ENCODE data around the gene MAT2A.

DNA sequence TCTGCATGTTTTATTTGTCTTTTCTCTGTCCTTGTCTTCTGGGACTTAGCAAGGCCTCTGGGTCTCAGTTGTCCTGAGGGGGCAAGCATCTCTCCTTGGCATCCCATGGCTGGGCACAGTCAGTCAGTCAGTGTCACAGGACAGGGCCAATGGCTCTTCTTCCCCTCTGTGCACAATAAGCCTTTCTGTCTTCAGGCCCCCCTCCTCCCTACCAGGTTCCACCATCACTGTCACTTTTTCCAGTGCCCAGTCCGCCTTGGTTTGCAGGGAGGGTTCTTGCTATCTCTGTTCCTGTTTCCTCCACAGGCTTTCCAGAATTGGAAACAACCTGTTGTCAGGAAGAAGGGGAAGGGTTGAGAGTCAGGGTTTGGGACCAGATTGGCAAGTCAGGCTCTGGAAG is 43.5 kb downstream of the MAT2A start:
- no peak for TF ChIP-seq EP300 (IDR thresholded peaks at IDR 0.05; ENCODE audit: low read length)
- TF ChIP-seq, protein P1, sequence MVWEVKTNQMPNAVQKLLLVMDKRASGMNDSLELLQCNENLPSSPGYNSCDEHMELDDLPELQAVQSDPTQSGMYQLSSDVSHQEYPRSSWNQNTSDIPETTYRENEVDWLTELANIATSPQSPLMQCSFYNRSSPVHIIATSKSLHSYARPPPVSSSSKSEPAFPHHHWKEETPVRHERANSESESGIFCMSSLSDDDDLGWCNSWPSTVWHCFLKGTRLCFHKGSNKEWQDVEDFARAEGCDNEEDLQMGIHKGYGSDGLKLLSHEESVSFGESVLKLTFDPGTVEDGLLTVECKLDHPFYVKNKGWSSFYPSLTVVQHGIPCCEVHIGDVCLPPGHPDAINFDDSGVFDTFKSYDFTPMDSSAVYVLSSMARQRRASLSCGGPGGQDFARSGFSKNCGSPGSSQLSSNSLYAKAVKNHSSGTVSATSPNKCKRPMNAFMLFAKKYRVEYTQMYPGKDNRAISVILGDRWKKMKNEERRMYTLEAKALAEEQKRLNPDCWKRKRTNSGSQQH (CRISPR knock-in tag; IDR thresholded peaks at IDR 0.05): no peak
- no peak for TF ChIP-seq EZH2 (IDR thresholded peaks at IDR 0.05; ENCODE audit: borderline replicate concordance, low read depth, low read length)
- TF ChIP-seq, protein P2, sequence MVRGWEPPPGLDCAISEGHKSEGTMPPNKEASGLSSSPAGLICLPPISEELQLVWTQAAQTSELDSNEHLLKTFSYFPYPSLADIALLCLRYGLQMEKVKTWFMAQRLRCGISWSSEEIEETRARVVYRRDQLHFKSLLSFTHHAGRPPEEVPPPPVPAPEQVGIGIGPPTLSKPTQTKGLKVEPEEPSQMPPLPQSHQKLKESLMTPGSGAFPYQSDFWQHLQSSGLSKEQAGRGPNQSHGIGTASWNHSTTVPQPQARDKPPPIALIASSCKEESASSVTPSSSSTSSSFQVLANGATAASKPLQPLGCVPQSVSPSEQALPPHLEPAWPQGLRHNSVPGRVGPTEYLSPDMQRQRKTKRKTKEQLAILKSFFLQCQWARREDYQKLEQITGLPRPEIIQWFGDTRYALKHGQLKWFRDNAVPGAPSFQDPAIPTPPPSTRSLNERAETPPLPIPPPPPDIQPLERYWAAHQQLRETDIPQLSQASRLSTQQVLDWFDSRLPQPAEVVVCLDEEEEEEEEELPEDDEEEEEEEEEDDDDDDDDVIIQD (CRISPR knock-in tag; IDR thresholded peaks at IDR 0.05): no peak
- TF ChIP-seq, protein P3, sequence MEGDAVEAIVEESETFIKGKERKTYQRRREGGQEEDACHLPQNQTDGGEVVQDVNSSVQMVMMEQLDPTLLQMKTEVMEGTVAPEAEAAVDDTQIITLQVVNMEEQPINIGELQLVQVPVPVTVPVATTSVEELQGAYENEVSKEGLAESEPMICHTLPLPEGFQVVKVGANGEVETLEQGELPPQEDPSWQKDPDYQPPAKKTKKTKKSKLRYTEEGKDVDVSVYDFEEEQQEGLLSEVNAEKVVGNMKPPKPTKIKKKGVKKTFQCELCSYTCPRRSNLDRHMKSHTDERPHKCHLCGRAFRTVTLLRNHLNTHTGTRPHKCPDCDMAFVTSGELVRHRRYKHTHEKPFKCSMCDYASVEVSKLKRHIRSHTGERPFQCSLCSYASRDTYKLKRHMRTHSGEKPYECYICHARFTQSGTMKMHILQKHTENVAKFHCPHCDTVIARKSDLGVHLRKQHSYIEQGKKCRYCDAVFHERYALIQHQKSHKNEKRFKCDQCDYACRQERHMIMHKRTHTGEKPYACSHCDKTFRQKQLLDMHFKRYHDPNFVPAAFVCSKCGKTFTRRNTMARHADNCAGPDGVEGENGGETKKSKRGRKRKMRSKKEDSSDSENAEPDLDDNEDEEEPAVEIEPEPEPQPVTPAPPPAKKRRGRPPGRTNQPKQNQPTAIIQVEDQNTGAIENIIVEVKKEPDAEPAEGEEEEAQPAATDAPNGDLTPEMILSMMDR (IDR thresholded peaks at IDR 0.05 in 2 of 3, conservative IDR thresholded peaks at IDR 0.05 in 1 of 3; ENCODE audit: insufficient read depth in 2 of 3, low read depth in 1 of 3, low read length in 3 of 3): no peak
- no peak for TF ChIP-seq BRCA1 (IDR thresholded peaks at IDR 0.05)
- no peak for TF ChIP-seq BRCA1 (CRISPR knock-in tag; IDR thresholded peaks at IDR 0.05)
- no peak for TF ChIP-seq POLR2A (conservative IDR thresholded peaks at IDR 0.05)
- TF ChIP-seq ASH1L (IDR thresholded peaks at IDR 0.05; ENCODE audit: borderline replicate concordance, low read depth, partially characterized antibody): no peak
- TF ChIP-seq, protein P4, sequence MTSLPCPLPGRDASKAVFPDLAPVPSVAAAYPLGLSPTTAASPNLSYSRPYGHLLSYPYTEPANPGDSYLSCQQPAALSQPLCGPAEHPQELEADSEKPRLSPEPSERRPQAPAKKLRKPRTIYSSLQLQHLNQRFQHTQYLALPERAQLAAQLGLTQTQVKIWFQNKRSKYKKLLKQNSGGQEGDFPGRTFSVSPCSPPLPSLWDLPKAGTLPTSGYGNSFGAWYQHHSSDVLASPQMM (CRISPR knock-in tag; IDR thresholded peaks at IDR 0.05): no peak
- TF ChIP-seq NFRKB (IDR thresholded peaks at IDR 0.05; ENCODE audit: low read depth): no peak

Measured in K562 (cell line).